GM12872 (cell line): Measurements from ENCODE around the gene PELI2.

Experiments used
- TF ChIP-seq, protein P1 (sequence below): IDR thresholded peaks from 3 replicates; pipeline ENCODE4 v1.5.1; 2011; ENCODE audit warnings: low read depth, mild to moderate bottlenecking, low read length, moderate library complexity; ENCODE audit not compliant: insufficient read depth

PELI2 gene, protein sequence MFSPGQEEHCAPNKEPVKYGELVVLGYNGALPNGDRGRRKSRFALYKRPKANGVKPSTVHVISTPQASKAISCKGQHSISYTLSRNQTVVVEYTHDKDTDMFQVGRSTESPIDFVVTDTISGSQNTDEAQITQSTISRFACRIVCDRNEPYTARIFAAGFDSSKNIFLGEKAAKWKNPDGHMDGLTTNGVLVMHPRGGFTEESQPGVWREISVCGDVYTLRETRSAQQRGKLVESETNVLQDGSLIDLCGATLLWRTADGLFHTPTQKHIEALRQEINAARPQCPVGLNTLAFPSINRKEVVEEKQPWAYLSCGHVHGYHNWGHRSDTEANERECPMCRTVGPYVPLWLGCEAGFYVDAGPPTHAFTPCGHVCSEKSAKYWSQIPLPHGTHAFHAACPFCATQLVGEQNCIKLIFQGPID

DNA sequence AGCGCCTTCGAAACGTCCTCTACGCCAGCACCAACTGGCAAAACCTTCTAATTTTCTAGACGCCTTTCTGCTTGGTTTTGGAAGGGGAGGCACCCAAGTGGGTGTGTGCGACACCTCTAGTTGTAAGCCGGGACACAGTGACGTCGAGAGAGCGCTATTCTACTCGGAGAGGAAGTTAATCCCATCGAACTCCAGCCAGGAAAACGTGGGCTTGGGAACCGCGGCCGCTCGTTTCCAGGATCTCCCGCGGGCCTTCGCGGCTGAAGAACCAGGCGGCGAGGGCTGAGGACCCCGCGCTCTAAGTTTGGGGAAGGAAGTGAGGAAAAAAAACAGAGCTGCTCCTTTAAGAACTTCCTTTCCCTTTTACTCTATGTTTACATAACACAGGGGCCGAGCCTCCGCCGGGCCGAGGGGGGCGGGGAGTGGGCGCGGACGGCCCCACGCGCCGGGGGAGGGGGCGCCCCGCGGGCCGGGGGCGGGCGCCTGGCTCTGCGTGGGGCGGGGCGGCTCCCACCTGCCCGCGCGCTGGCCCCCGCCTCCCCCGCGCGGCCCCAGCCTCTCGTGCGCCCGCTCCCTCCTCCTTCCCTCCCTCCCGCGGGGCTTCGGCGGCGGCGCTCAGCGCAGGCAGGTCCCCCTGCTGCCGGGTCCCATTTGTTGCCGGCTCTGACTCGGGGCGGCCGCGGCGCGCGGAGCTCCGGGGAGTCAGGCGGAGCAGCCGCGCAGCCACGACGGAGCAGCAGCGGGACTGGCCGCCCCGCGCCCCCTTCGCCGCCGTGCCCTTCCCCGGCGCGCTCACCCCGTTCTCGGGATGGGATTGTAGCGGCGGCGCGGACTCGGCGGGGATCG lies at the start of gene PELI2:
Gene PELI2, plus strand, starts transcription at position 647 of the 846 bp plus-strand sequence. CDS start 250 bp downstream, outside the sequence.
- TF ChIP-seq, protein P1, sequence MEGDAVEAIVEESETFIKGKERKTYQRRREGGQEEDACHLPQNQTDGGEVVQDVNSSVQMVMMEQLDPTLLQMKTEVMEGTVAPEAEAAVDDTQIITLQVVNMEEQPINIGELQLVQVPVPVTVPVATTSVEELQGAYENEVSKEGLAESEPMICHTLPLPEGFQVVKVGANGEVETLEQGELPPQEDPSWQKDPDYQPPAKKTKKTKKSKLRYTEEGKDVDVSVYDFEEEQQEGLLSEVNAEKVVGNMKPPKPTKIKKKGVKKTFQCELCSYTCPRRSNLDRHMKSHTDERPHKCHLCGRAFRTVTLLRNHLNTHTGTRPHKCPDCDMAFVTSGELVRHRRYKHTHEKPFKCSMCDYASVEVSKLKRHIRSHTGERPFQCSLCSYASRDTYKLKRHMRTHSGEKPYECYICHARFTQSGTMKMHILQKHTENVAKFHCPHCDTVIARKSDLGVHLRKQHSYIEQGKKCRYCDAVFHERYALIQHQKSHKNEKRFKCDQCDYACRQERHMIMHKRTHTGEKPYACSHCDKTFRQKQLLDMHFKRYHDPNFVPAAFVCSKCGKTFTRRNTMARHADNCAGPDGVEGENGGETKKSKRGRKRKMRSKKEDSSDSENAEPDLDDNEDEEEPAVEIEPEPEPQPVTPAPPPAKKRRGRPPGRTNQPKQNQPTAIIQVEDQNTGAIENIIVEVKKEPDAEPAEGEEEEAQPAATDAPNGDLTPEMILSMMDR: 0 out of 3 replicates have a peak, but pooled peaks have one; percentile 9

DNA sequence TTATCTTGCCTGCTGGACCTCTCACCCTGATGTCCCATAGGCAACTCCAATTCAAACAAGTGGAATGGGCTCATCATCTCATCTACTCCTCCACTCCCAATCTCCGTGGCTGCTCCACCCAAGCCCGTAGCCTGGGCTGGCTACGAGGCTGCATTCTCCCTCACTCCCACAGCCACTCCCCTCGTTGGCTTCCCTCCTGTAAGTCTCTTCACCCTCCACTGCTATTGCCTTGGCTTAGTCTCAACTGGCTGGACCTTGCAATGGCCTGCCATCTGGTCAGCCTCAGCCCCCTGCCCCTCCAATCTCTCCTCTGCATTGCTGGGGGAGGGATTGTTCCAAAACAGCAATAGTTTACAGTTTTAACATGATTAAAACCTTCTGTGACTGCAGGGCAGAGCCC lies 44.4 kb upstream of the PELI2 start:
- TF ChIP-seq, protein P1: no peak

DNA sequence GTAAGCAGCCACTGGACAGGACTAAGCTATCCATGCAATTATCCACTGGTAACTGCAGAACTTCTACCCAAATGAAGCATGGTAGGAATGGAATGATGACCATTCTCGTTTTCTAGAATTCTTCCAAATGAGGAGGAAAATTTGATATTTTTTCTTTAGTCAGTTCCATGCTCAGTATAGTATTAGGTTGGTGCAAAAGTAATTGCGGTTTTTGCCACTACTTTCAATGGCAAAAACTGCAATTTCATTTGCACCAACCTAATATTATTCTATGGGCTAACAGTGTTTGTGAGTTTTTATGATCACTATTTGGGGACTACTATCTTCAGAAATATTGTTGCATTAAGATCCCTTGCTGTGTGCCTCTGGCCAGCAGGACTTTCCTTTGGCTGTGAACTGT lies 42.9 kb upstream of the PELI2 start:
- TF ChIP-seq, protein P1: no peak

DNA sequence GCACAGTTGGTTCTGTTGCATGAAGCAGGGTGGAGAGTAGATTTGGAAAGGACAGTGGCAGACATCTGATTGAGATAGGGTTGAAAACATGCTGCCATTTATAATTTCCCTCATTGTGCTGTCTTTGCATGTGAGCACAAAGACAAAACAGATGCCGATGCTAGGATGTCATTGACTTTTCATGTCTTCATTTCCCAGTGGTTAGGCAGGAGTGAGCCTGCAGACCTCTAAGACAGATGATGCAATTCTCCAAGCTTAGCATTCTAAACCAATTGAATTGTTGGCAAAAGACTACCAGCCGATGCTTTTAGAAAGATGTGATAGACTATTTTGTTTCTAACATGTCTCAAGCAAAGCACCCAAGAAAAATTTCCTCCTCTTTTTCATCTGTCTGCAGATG lies 37.1 kb upstream of the PELI2 start:
- TF ChIP-seq, protein P1: no peak

DNA sequence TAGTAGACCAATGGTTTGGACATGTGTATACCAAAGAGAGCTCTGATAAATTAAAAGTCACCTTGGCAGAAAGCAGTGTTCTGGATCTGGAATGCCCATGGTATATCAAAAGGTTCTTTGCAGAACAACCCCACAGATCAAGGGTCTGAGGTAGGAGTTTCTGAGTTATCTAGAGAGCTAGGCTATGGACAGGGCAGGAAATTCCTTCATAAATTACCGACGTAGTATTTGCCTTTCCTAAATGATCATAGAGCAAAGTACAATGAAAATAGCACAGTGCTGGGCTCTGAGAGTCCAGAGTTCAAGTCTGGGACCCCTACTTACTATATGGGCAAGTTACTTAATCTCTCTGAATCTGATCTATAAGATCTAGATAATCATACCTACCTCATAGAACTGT lies 35.3 kb upstream of the PELI2 start:
- TF ChIP-seq, protein P1: no peak

DNA sequence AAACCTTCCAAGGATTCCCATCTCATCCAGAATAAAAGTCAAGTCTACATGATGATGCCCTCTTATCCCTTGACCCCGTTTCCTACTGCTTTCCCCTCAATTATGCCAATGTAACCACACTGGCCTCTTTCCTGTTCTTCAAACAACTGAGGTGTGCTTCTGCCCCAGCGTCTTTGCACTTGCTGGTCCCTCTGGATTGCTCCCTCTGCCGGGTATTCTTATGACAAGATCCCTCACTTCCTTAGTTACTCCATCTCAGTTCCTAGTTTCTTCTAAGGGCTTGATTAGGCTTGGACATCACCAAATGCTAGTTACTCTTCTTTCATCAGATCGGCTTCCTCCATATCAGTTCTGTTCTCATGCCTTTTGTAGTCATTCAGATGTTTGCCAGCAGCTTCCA lies 32.7 kb upstream of the PELI2 start:
- TF ChIP-seq, protein P1: no peak
